Gastrocnemius medialis (tissue), 4 donors: ENCODE results near the gene TMED10. TPM values are rescaled to one million over a fixed set of nuclear protein-coding genes. Genes with fewer than 3 reads are reported as not detected.
"Not testable (repeated sequence)": the region's sequence is repeated elsewhere in the genome, so short reads cannot be mapped to it uniquely, and the experiment has no call there.

Experiments used
- ATAC-seq, 2 donors: fragments of 150-250 bp; one replicate each; pipeline ENCODE4 v1.9.1; 2016
- DNase-seq, 2 donors: peaks; one replicate each; pipeline ENCODE4 v3.0.0-alpha.2; 2019
- H3K27ac ChIP-seq, 4 donors: fragments of 200-600 bp; sonication (generic); 1 replicate in 1 of 4; 2 replicates in 3 of 4; pipeline ENCODE4 v1.5.1; 2016 to 2018; ENCODE audit warnings: mild to moderate bottlenecking in 2 of 4, moderate library complexity in 1 of 4
- H3K27me3 ChIP-seq, 3 donors: fragments of 200-600 bp; sonication (generic) in 2 of 3; 1 replicate in 1 of 3; 2 replicates in 2 of 3; pipeline versions ENCODE4 v1.5.1 to v1.6.0; 2016 to 2019; ENCODE audit warnings: mild to moderate bottlenecking in 1 of 3, moderate library complexity in 1 of 3
- H3K36me3 ChIP-seq, 2 donors: fragments of 200-600 bp; sonication (generic) in 1 of 2; one replicate each; pipeline ENCODE4 v1.5.1; 2017 to 2018
- H3K4me1 ChIP-seq, 2 donors: fragments of 200-600 bp; sonication (generic) in 1 of 2; one replicate each; pipeline ENCODE4 v1.5.1; 2016 to 2017; ENCODE audit warnings: mild to moderate bottlenecking in 2 of 2
- H3K4me3 ChIP-seq, 4 donors: fragments of 200-600 bp; sonication (generic) in 3 of 4; 1 replicate in 1 of 4; 2 replicates in 3 of 4; pipeline ENCODE4 v1.5.1; 2016 to 2019; ENCODE audit warnings: mild to moderate bottlenecking in 2 of 4
- H3K9me3 ChIP-seq, 3 donors: fragments of 200-600 bp; sonication (generic) in 2 of 3; 1 replicate in 1 of 3; 2 replicates in 2 of 3; pipeline ENCODE4 v1.5.1; 2016 to 2019
- POLR2A ChIP-seq, 2 donors: fragments of 450-650 bp; IDR thresholded peaks; one replicate each; pipeline ENCODE4 v1.6.1; 2017; ENCODE audit warnings: antibody characterized with exemption in 2 of 2, mild to moderate bottlenecking in 2 of 2, moderate library complexity in 2 of 2
- in situ Hi-C, 4 donors: fragments of 200-750 bp; cut with MboI; loops; one replicate each; pipeline versions ENCODE4 v1.15.0 to v1.8.0; 2017; ENCODE audit warnings: low sequenced_read_pairs in 4 of 4
- intact Hi-C: fragments of 100-400 bp; cut with DNase I; formaldehyde crosslinking; loops from one replicate; pipeline ENCODE4 v1.15.1; 2023; ENCODE audit warnings: low total_unique reads
- total RNA-seq, 4 donors: library from RNA; depleted of rRNA; stranded (reverse); fragments of >200 nt; gene quantifications; one replicate each; pipeline versions ENCODE4 v1.1.0 to v1.2.3, GENCODE V29; 2016
- TF ChIP-seq, protein P1 (sequence below), 5 experiments: fragments of 450-650 bp in 3 of 5; fragments of 200-600 bp in 2 of 5; sonication (generic) in 2 of 5; IDR thresholded peaks in 4 of 5; conservative IDR thresholded peaks in 1 of 5; 1 replicate in 4 of 5; 2 replicates in 1 of 5; pipeline ENCODE4 v1.5.1; 2016 to 2019; ENCODE audit warnings: antibody characterized with exemption in 5 of 5, mild to moderate bottlenecking in 3 of 5, moderate library complexity in 3 of 5

The TMED10 gene
- total RNA-seq, 4 donors from 2014 or later: 161 to 362 (median 255) TPM

DNA sequence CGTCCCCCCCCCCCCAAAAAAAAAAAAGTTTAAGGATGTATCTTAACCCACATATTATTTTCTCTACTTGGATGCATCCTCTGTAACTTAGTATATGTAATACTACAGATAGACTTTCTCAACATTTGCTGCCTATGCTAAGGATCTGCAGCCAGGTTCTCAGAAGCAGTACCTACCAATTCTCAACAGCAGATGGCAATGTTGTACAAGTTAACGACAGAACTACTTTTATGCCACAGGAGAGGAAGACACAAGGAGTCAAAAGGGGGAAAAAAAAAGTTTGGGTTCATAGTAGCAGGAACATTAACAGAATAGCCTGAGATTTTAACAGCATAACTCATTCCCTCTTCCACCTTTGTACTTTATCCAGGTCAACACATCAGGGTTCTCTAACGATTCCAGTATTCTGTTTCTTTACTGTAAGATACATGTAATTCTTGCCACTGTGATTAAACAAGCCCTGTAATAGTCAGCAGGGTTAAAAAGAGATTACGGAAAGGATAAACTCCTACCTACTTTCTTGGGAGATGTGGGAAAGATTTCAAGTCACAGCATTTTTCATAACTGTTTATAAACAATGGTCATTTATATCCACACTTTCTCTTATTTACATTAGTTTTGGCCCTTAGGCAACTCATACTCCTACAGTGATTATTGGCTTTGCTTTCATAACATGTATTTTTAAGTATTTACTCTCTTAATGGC lies 43.9 kb downstream of the TMED10 start:
- Histone ChIP-seq H3K4me1 (peaks cover 12 to 14% of the 10 kb centered on the region in 2 donors), H3K9me3 (no peaks in the 10 kb centered on the region), H3K36me3 (peaks cover 0 to 32% of the 10 kb centered on the region in 2 donors), H3K4me3 (no peak overlapping the region), H3K27me3 (no peaks in the 10 kb centered on the region), H3K27ac (peak overlapping the region; percentile 58 to 70 (median 64))
- intact Hi-C loops: loop anchor here (1.0 to 10.0 kb wide), 5 partner anchors 44 to 355 kb away; partner anchors contain the start of gene TMED10
- ATAC-seq: peak; percentile 81 to 88
- in situ Hi-C loops: loop anchor here (5.0 to 25.0 kb wide), 3 partner anchors 170 to 355 kb away; no protein-coding TSS in a partner anchor
- peak; percentile 32 to 35 for DNase-seq
- TF ChIP-seq, protein P1, sequence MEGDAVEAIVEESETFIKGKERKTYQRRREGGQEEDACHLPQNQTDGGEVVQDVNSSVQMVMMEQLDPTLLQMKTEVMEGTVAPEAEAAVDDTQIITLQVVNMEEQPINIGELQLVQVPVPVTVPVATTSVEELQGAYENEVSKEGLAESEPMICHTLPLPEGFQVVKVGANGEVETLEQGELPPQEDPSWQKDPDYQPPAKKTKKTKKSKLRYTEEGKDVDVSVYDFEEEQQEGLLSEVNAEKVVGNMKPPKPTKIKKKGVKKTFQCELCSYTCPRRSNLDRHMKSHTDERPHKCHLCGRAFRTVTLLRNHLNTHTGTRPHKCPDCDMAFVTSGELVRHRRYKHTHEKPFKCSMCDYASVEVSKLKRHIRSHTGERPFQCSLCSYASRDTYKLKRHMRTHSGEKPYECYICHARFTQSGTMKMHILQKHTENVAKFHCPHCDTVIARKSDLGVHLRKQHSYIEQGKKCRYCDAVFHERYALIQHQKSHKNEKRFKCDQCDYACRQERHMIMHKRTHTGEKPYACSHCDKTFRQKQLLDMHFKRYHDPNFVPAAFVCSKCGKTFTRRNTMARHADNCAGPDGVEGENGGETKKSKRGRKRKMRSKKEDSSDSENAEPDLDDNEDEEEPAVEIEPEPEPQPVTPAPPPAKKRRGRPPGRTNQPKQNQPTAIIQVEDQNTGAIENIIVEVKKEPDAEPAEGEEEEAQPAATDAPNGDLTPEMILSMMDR (IDR thresholded peaks at IDR 0.05 in 4 of 5, conservative IDR thresholded peaks at IDR 0.05 in 1 of 5): peak; percentile 64 to 86 (median 81)
- no peak for TF ChIP-seq POLR2A (IDR thresholded peaks at IDR 0.05)

DNA sequence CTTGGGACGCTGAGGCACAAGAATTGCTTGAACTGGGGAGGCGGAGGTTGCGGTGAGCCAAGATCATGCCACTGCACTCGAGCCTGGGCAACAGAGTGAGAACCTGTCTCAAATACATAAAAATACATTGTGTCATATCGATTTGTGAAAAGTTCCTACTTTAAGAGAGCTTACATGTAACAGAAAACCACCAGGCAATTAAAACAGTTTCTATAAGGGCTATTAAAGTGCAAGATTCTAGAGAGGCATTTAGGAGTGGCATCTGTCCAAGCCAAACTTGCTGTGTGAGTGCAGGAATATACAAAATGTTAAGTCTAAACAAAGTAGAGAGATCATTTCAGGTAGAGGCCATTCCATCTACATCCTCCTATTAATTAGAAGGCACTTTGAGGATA lies 47.8 kb downstream of the TMED10 start:
- Histone ChIP-seq H3K9me3 (no peaks in the 10 kb centered on the region), H3K36me3 (peaks cover 0 to 13% of the 10 kb centered on the region in 2 donors), H3K27me3 (no peaks in the 10 kb centered on the region), H3K27ac (peak overlapping the region; percentile 93 to 98 (median 96)), H3K4me3 (no peak overlapping the region), H3K4me1 (peaks cover 36 to 40% of the 10 kb centered on the region in 2 donors)
- in situ Hi-C loops (loop anchor here in 2 of 4 donors (10.0 to 25.0 kb wide), 2 partner anchors 359 to 366 kb away; no protein-coding TSS in a partner anchor), intact Hi-C loops (no loop called here)
- ATAC-seq (no peak), DNase-seq (no peak)
- TF ChIP-seq POLR2A (IDR thresholded peaks at IDR 0.05): no peak
- TF ChIP-seq, protein P1 (IDR thresholded peaks at IDR 0.05 in 4 of 5, conservative IDR thresholded peaks at IDR 0.05 in 1 of 5): no peak

GRCh38 chr14:75127903-75128595 lies 48.4 kb downstream of the TMED10 start:
- intact Hi-C loops (no loop called here), in situ Hi-C loops (loop anchor here in 2 of 4 donors (10.0 to 25.0 kb wide), 2 partner anchors 359 to 367 kb away; no protein-coding TSS in a partner anchor)
- no peak for DNase-seq

DNA sequence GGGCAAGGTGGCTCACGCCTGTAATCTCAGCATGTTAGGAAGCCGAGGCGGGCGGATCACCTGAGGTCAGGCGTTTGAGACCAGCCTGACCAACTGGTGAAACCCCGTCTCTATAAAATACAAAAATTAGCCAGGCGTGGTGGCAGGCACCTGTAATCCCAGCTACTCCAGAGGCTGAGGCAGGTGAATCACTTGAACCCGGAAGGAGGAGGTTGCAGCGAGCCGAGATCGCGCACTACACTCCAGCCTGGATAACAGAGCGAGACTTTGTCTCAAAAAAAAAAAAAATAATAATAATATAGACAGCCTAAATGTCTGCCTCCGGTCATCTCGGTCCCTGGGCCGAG lies 49.0 kb downstream of the TMED10 start:
- intact Hi-C loops, DNase-seq, H3K9me3 ChIP-seq, ATAC-seq, H3K27me3 ChIP-seq: not testable (repeated sequence)
- peak overlapping the region; percentile 78 to 96 (median 86) for H3K4me3 ChIP-seq
- in situ Hi-C loops: loop anchor here in 2 of 4 donors (10.0 to 25.0 kb wide), 2 partner anchors 360 to 367 kb away; no protein-coding TSS in a partner anchor
- H3K27ac ChIP-seq: peak overlapping the region; percentile 93 to 98 (median 96)
- H3K4me1 ChIP-seq: peaks cover 36 to 40% of the 10 kb centered on the region in 2 donors
- H3K36me3 ChIP-seq: peaks cover 0 to 12% of the 10 kb centered on the region in 2 donors

More at GRCh38 chr14:75127903-75128595, 48.4 kb downstream of the TMED10 start:
- ATAC-seq: no peak
- peaks cover 0 to 12% of the 10 kb centered on the region in 2 donors for H3K36me3 ChIP-seq
- peaks cover 36 to 40% of the 10 kb centered on the region in 2 donors for H3K4me1 ChIP-seq
- H3K27ac ChIP-seq: peak overlapping the region; percentile 93 to 98 (median 96)
- TF ChIP-seq, protein P1 (IDR thresholded peaks at IDR 0.05 in 4 of 5, conservative IDR thresholded peaks at IDR 0.05 in 1 of 5): no peak
- TF ChIP-seq POLR2A (IDR thresholded peaks at IDR 0.05): no peak
- peak overlapping the region; percentile 78 to 96 (median 86) for H3K4me3 ChIP-seq
- no peaks in the 10 kb centered on the region for H3K9me3 ChIP-seq
- no peaks in the 10 kb centered on the region for H3K27me3 ChIP-seq
